Activated naive CD4-positive, alpha-beta T cell treated with anti-CD3 and anti-CD28 coated beads, Interleukin-2, amount 50 U/mL, for 24 hours (primary cell): ENCODE results near the gene DNASE2.
A peak's percentile ranks its signal among the peaks of the same experiment; 100 is the strongest.
"Not testable (repeated sequence)": the region's sequence is repeated elsewhere in the genome, so short reads cannot be mapped to it uniquely, and the experiment has no call there.

Experiments
- H3K27ac Mint-ChIP-seq: one replicate; pipeline ENCODE4 v1.8.0; 2021; ENCODE audit warnings: mild to moderate bottlenecking, mixed read lengths
- H3K27me3 Mint-ChIP-seq: one replicate; pipeline ENCODE4 v1.8.0; 2021; ENCODE audit warnings: mixed read lengths
- H3K36me3 Mint-ChIP-seq: one replicate; pipeline ENCODE4 v1.8.0; 2021; ENCODE audit warnings: mixed read lengths
- H3K4me1 Mint-ChIP-seq: one replicate; pipeline ENCODE4 v1.8.0; 2021; ENCODE audit warnings: mixed read lengths
- H3K4me3 Mint-ChIP-seq: one replicate; pipeline ENCODE4 v1.8.0; 2021; ENCODE audit warnings: mild to moderate bottlenecking, mixed read lengths
- H3K9me3 Mint-ChIP-seq: one replicate; pipeline ENCODE4 v1.8.0; 2021; ENCODE audit warnings: mixed read lengths

DNASE2 gene

DNA sequence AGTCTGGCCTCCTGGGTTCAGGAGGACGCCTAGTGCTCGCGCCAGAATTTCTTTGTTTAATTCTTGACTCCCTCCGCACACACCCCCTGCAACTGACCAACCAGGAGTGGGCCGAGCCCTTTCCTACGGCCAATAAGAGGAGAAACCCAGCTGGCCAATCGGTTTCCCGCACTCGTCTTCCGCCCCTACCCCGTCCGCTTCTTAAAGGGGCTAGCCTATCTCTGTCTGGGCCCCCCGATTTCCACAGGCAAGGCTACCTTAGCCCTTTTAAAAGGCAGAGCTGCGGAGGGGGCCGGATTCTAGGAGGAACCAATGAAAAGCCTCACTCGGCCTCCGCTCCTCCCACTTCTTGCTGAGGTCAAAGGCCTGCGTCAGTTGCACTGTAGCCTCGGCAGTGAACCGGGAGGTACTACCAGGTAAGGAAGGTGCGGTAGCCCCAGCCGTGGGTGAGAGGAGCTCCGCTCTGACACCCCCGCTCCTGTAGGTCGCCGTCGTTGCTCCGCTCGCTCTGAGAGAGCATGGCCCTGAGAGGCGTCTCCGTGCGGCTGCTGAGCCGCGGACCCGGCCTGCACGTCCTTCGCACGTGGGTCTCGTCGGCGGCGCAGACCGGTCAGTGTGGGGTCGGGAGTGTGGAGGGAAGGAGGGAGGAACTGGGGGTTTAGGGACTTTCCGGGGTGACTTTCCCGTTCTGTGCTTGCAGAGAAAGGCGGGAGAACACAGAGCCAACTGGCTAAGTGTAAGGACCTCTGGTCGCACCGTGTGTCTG is 9.7 kb upstream of the DNASE2 start, which contains the start of gene GCDH:
TSS of gene GCDH (plus strand) at position 374 of the 766 bp plus-strand sequence. CDS start at position 519, 145 bp downstream.
- peaks cover 21% of the 10 kb centered on the region for H3K4me1 Mint-ChIP-seq
- H3K27ac Mint-ChIP-seq, result peak within 1 kb of the TSS; percentile 91
- H3K27me3 Mint-ChIP-seq, result no peaks in the 10 kb centered on the region
- peak within 1 kb of the TSS; percentile 100 for H3K4me3 Mint-ChIP-seq
- H3K9me3 Mint-ChIP-seq, result no peaks in the 10 kb centered on the region
- peaks cover 9% of the 10 kb centered on the region for H3K36me3 Mint-ChIP-seq

DNA sequence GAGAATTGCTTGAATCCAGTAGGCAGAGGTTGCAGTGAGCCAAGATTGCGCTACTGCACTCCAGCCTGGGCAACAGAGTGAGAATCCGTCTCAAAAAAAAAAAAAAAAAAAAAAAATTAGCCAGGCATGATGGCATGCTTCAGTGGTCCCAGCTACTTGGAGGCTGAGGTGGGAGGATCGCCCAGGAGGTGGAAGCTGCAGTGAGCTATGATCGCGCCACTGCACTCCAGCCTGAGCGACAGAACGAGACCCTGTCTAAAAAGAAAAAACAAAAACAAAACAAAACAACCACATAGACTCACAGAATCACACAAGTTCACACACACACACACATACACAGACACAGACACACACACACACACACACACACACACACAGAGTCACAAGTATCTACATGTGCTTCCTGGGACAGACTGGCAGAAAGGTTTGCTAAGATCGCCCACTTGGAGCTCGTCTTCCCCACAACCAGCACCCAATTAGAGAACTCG is 9.1 kb upstream of the DNASE2 start:
- H3K4me3 Mint-ChIP-seq, result peak overlapping the region; percentile 100
- not testable (repeated sequence) for H3K36me3 Mint-ChIP-seq, H3K27me3 Mint-ChIP-seq, H3K9me3 Mint-ChIP-seq
- peak overlapping the region; percentile 91 for H3K27ac Mint-ChIP-seq
- H3K4me1 Mint-ChIP-seq, result peaks cover 21% of the 10 kb centered on the region

DNA sequence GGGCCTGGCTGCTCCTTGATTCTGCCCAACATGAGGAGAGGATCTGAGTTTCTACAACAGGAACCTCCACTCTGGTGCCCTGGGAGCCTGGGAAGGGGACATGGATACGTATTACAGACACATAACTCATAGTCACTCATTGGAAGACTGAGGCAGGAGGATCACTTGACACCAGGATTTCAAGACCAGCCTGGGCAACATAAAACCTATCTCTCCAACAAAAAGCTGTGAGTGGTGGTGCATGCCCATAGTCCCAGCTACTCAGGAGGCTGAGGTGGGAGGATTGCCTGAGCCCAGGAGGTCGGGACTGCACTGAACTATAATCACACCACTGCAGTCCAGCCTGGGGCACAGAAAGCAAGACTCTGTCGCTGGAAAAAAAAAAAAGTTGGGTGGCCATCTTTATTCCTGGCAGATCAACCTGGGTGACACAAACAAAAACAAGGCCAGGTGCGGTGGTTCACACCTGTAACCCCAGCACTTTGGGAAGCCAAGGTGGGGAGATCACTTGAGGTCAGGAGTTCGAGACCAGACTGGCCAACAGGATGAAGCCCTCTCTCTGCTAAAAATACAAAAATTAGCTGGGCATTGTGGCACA is 6.9 kb upstream of the DNASE2 start:
- Mint-ChIP-seq H3K4me3 (no peak overlapping the region), H3K27ac (no peak overlapping the region), H3K9me3 (no peaks in the 10 kb centered on the region), H3K36me3 (peaks cover 3% of the 10 kb centered on the region), H3K27me3 (no peaks in the 10 kb centered on the region), H3K4me1 (peaks cover 27% of the 10 kb centered on the region)

DNA sequence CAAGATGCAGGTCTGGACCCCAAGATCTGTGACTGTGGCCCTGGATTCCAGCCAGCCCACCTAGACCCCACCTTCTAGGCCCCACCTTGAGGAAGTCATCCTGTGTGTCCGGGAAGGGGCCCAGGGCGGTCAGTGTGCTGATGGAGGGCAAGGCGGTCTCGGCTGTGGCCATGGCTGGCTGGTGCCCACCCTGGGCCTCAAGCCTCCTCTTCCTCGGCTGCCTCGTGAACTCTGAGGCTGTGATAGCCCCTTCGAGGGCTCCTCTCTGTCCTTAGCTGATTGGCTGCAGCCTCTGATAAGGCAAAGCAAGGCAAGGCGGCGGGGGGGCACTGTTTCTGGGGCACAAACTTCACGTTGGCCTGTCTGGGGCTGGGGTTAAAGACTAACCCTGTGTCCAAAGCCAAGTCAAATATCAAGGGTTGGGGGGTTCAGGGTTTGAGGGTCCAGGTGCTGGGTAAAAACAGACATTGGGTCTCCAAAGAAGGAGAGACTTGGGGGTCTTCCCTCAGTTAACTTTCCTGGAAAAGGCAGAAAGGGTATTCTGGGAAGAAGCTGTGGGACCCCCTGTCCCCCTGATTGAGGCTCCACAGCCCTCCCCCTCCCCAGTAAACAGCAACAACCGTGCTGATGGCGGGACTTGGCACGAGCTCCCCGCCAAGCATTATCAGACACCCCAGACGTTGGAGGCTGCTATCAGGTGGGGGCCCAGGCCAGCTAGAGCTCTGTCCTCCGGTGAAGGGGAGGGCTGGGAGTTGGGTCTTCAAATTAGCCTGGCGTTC is 5.9 kb upstream of the DNASE2 start, which contains the start of gene KLF1:
TSS of gene KLF1 (minus strand) at position 233 of the 779 bp plus-strand sequence. CDS start at position 172, 61 bp downstream.
- no peaks in the 10 kb centered on the region for H3K27me3 Mint-ChIP-seq
- H3K27ac Mint-ChIP-seq, result no peak within 1 kb of the TSS
- H3K9me3 Mint-ChIP-seq, result no peaks in the 10 kb centered on the region
- H3K36me3 Mint-ChIP-seq, result peaks cover 3% of the 10 kb centered on the region
- H3K4me1 Mint-ChIP-seq, result peaks cover 26% of the 10 kb centered on the region
- peak within 1 kb of the TSS; percentile 59 for H3K4me3 Mint-ChIP-seq

DNA sequence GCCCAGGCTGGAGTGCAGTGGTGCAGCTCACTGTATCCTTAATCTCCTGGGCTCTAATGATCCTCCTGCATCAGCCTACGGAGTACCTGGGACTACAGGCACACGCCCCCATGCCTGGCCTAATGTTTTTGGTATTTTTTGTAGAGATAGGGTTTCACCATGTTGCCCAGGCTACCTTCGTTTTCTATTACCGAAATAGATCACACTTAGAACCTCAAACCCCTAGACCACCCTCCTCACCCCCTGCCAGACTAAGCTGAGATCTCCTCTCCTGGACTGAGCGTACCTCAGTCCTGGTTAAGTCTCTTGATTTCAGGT is 5.4 kb upstream of the DNASE2 start:
- H3K4me3 Mint-ChIP-seq, result peak overlapping the region; percentile 59
- no peaks in the 10 kb centered on the region for H3K27me3 Mint-ChIP-seq
- peaks cover 23% of the 10 kb centered on the region for H3K4me1 Mint-ChIP-seq
- peaks cover 3% of the 10 kb centered on the region for H3K36me3 Mint-ChIP-seq
- H3K27ac Mint-ChIP-seq, result no peak overlapping the region
- no peaks in the 10 kb centered on the region for H3K9me3 Mint-ChIP-seq

DNA sequence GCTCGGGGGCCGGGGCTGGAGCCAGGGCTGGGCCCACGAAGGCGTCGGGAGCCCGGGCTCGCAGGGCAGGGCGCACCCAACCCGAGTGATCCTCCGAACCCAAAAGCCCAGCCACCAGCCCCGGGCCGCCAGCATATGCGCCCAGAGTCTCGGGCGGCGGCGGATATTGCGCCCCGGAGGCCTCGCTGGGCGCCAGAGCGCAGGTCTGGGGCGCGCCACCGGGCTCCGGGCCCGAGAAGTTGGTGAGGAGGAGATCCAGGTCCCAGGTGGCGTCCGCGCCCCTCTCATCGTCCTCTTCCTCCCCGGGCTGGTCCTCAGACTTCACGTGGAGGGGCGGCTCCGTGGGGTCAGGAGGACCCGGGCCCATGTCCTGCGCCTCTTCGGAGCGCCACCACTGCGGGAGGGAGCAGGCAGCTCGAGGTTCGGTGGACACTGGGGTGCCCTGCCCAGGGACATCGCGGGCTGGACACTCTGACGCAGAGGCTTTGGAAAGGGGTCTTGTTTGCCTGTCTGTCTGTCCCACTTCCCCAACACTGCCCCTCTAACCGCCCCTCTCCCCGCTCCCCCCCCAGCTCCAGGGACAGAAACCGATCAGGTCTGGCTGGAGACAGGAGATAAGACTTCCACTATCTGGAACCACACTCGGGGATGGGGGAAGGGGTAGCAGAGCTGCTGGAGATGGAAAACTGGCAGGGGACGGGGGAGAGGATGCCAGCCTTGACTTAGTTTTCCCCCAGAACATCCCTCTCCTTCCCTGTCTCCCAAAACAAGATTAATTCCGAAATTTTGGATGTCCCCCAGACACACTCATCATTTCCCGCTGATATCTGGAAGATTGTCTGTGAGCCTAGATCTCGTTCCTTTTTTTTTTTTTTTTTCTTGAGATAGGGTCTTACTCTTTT is 4.8 kb upstream of the DNASE2 start:
- no peaks in the 10 kb centered on the region for H3K9me3 Mint-ChIP-seq
- H3K27me3 Mint-ChIP-seq, result no peaks in the 10 kb centered on the region
- H3K27ac Mint-ChIP-seq, result no peak overlapping the region
- H3K4me3 Mint-ChIP-seq, result peak overlapping the region; percentile 59
- peaks cover 1% of the 10 kb centered on the region for H3K36me3 Mint-ChIP-seq
- peaks cover 21% of the 10 kb centered on the region for H3K4me1 Mint-ChIP-seq

DNA sequence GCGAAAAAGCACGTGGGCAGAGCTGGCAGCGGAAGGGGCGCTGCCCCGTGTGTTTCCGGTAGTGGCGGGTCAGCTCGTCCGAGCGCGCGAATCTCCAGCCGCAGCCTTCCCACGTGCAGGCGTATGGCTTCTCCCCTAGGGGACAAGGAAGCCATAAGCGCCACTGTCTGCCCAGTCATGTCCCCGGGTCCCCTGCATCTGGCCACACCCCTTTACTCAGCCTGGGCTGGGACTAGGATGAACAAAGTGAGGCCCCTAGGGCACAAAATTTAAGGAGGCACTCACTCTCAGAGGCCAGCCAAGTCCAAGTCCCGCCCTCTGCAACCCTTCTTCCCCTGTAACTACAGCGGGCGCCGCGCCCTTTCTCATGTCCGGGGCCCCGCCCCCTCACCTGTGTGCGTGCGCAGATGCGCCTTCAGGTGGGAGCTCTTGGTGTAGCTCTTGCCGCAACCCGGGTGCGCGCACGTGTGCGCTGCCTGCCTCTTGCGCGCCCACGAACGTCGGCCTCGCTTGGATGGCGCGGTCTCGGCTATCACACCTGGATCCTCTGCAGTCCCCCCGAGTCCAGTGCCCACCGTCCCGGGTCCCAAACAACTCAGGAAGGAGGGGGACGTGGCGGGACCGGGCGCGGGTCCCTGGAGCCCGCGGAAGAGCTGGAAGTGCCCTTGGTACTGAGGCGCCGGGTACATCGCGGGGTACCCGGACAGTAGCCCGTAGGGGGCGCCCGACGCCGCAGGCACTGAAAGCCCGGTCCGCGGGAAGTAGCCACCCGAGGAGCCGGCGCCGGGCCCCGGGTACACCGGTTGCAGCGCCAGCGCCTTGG is 3.9 kb upstream of the DNASE2 start:
- Mint-ChIP-seq H3K9me3 (no peaks in the 10 kb centered on the region), H3K27me3 (no peaks in the 10 kb centered on the region), H3K4me3 (peak overlapping the region; percentile 89), H3K36me3 (no peaks in the 10 kb centered on the region), H3K27ac (peak overlapping the region; percentile 79), H3K4me1 (peaks cover 21% of the 10 kb centered on the region)

DNA sequence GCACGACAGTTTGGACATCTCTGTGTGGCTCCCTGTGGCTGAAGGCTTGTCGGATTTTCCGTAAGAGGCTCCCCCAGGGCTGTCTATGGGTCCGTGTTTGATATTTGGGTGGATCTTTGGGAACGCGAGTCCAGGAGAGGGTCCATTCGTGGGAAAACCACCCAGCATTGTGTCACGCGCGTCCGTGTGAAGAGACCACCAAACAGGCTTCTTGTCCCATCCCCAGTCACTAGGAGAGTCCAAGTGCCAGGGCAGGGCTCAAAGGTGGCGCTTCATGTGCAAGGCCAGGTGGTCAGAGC is 3.3 kb upstream of the DNASE2 start:
- Mint-ChIP-seq H3K27ac (no peak overlapping the region), H3K36me3 (no peaks in the 10 kb centered on the region), H3K9me3 (no peaks in the 10 kb centered on the region)

DNA sequence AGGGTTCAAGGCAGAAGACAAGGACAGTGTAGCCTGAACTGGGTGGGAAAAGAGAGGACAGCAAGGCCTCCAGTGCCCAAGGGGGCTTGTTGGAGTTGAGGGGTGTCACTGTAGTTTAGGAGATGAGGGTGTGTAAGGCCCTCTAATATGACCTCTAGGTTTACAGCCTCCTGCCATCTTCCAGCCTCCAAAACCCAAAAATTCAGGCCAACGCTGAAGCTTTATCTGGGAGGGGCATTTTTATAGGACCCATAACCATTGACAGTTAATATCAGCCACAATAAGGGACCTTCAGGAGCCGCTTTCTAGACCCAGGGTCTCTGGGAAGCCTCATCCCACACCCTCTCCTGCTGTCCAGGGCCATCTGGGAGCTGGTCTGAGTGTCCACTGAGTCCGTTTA is 3.0 kb upstream of the DNASE2 start:
- no peak overlapping the region for H3K27ac Mint-ChIP-seq
- no peaks in the 10 kb centered on the region for H3K36me3 Mint-ChIP-seq
- H3K9me3 Mint-ChIP-seq, result no peaks in the 10 kb centered on the region
- peaks cover 27% of the 10 kb centered on the region for H3K4me1 Mint-ChIP-seq
- no peak overlapping the region for H3K4me3 Mint-ChIP-seq
- no peaks in the 10 kb centered on the region for H3K27me3 Mint-ChIP-seq

More for the DNA sequence above, 3.3 kb upstream of the DNASE2 start:
- no peaks in the 10 kb centered on the region for H3K27me3 Mint-ChIP-seq
- peak overlapping the region; percentile 89 for H3K4me3 Mint-ChIP-seq
- H3K4me1 Mint-ChIP-seq, result peaks cover 26% of the 10 kb centered on the region

DNA sequence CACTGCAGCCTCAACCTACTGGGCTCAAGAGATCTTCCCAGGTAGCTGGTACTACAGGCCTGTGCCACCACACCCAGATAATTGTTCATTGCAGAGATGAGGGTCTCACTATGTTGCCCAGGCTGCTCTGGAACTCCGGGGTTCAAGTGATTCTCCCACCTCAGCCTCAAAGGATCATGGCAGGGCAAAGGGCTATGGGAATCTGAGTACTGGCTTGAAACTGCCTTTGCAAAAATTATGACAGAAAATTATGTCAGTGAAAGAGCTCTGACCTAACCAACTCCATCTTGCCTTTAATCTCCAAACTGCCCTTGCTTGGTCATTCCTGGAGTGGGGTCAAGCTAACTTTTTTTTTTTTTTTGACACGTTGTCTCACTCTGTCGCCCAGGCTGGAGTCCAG is 1.3 kb upstream of the DNASE2 start:
- Mint-ChIP-seq H3K27me3 (no peaks in the 10 kb centered on the region), H3K4me1 (peaks cover 24% of the 10 kb centered on the region), H3K27ac (no peak overlapping the region), H3K4me3 (peak overlapping the region; percentile 89), H3K9me3 (no peaks in the 10 kb centered on the region), H3K36me3 (no peaks in the 10 kb centered on the region)

DNA sequence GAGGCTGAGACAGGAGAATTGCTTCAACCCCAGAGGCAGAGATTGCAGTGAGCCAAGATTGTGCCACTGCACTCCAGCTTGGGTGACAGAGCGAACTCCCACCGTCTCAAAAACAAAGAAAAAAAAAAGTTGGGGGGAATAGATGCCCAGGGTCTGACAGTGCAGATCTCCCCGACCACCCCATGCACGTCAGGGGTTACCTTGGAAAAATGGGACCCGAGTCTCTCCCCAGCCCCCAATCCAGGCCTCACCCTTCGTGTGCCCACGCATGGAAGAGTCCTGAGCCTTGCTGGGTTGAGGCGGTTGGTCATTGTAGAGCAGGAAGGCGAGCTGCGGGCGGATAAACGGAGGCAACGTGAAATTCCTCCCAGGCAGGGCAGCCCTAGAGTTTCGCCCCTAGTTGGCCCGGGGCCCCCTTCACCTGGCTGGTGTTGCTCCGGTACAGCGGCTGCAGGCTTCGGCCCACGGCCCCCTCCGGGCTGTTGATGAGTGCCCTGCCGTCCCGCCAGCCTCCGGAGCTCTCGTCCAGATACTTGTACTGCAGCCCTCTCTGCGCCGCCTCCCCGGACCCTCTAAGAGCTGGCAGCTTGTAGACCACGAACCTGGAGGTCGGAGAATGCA is 588 bp downstream of the DNASE2 start:
- Mint-ChIP-seq H3K27ac (peak overlapping the region; percentile 55), H3K4me1 (peaks cover 20% of the 10 kb centered on the region), H3K36me3 (no peaks in the 10 kb centered on the region), H3K9me3 (no peaks in the 10 kb centered on the region), H3K4me3 (peak overlapping the region; percentile 89), H3K27me3 (no peaks in the 10 kb centered on the region)

DNA sequence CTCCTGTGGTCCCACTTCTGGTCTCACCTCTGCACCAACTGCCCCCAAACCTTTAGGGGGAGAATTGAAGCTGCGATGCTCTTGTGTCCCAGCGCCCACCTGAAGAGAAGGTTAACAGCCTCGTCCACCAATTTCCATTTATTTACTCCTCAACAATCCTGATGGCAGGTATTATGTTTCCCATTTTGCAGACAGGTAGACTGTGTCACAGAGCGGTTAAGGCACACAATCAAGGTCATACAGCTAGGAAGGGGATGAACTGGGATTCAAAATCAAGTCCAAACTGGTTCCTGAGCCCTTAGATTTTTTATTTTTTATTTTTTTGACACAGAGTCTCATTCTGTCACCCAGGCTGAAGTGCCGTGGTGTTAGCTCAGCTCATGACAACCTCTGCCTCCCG is 6.2 kb downstream of the DNASE2 start:
- H3K36me3 Mint-ChIP-seq, result peaks cover 14% of the 10 kb centered on the region
- peaks cover 5% of the 10 kb centered on the region for H3K9me3 Mint-ChIP-seq
- peaks cover 5% of the 10 kb centered on the region for H3K4me1 Mint-ChIP-seq
- no peak overlapping the region for H3K4me3 Mint-ChIP-seq
- H3K27me3 Mint-ChIP-seq, result no peaks in the 10 kb centered on the region
- no peak overlapping the region for H3K27ac Mint-ChIP-seq

DNA sequence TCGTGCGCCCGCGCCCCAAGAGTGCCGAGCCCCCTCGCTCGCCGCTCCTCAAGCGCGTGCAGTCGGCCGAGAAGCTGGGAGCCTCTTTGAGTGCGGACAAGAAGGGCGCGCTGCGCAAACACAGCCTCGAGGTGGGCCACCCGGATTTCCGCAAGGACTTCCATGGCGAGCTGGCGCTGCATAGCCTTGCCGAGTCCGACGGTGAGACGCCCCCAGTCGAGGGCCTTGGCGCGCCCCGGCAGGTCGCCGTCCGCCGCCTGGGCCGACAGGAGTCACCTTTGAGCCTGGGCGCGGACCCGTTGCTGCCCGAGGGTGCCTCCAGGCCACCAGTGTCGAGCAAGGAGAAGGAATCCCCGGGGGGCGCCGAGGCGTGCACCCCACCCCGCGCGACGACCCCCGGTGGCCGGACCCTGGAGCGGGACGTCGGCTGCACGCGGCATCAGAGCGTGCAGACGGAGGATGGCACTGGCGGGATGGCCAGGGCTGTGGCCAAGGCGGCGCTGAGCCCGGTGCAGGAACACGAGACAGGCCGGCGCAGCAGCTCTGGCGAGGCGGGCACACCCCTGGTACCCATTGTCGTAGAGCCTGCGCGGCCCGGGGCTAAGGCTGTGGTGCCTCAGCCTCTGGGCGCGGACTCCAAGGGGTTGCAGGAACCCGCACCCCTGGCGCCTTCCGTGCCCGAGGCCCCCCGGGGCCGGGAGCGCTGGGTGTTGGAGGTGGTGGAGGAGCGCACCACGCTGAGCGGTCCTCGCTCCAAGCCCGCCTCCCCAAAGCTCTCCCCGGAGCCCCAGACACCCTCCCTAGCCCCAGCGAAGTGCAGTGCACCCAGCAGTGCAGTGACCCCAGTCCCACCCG is 7.1 kb downstream of the DNASE2 start:
- Mint-ChIP-seq H3K9me3 (peaks cover 5% of the 10 kb centered on the region), H3K4me3 (no peak overlapping the region), H3K4me1 (no peaks in the 10 kb centered on the region), H3K27ac (no peak overlapping the region), H3K27me3 (no peaks in the 10 kb centered on the region), H3K36me3 (peaks cover 14% of the 10 kb centered on the region)
